ENCODE results near the gene SNX24.

DNA sequence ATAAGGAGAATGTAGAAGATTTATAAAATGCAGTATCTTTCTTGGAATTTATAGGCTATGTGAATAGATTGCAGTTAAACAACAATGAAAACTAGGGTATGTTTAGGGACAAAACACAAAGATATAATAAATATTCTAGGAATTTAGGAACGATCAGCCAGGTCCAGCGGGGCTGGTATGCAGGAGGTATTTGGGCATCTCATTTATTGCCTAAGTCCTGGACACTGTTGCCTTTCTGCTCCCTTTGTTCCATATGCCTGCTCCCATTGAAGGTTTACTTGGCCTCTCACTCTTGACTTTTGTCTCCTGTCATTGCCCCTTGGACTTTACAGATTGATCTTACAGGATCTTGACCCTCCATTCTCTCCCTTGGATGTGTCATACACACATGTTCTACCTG, 55.9 kb downstream of the SNX24 start:
- TF ChIP-seq ZNF747 (tag by site-specific recombination; IDR thresholded peaks at IDR 0.05) (no peak), RBAK (tag by site-specific recombination; IDR thresholded peaks at IDR 0.05) (no peak), YY2 (tag by site-specific recombination; IDR thresholded peaks at IDR 0.05) (no peak), CTCF (tag by site-specific recombination; IDR thresholded peaks at IDR 0.05) (no peak), ATF2 (tag by site-specific recombination; IDR thresholded peaks at IDR 0.05; ENCODE audit: low read depth) (no peak), ZBTB49 (tag by site-specific recombination; IDR thresholded peaks at IDR 0.05; ENCODE audit: low read depth) (no peak), ZNF791 (tag by site-specific recombination; IDR thresholded peaks at IDR 0.05) (no peak), ZNF362 (tag by site-specific recombination; IDR thresholded peaks at IDR 0.05) (no peak), ZNF114 (tag by site-specific recombination; IDR thresholded peaks at IDR 0.05) (no peak), SETDB1 (IDR thresholded peaks at IDR 0.05; ENCODE audit: insufficient read length, low read length) (no peak), ZBTB7A (tag by site-specific recombination; IDR thresholded peaks at IDR 0.05; ENCODE audit: low read depth) (no peak), ZNF274 (IDR thresholded peaks at IDR 0.05; ENCODE audit: low read length) (no peak), ZNF274 (tag by site-specific recombination; IDR thresholded peaks at IDR 0.05; ENCODE audit: borderline replicate concordance) (no peak), HOXA7 (CRISPR knock-in tag; IDR thresholded peaks at IDR 0.05; ENCODE audit: borderline replicate concordance) (no peak)

Data from HEK293 (cell line).